ENCODE measurements around the gene APBA2. TPM values are rescaled to one million over a fixed set of nuclear protein-coding genes. Genes with fewer than 3 reads are reported as not detected.

APBA2 gene
- total and polyA plus RNA-seq, 2 of the 4 experiments (the other 2 are of a cell fraction) = 21.7 to 33.0 TPM

DNA sequence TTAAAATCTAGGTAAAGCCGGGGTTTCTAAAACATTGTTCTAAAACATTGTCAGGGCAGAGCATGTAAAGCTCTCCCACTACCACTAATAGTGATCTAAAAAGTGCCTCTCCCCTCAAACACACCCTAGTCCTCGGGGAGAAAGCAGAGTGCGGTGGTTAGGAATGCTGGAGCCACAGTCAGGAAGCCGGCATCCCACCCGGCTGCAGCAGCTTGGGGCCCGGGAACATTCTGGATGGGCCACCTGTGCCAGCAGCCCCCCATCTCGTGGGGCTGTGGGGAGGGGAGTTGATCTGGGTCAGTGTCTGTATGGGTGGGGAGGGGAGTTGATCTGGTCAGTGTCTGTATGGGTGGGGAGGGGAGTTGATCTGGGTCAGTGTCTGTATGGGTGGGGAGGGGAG lies 176.9 kb downstream of the APBA2 start:
- no peak overlapping the region for H3K4ac ChIP-seq (ENCODE audit: low read depth, low read length)
- H2BK20ac ChIP-seq (ENCODE audit: low read depth, low read length) = no peak overlapping the region
- H2AK9ac ChIP-seq (replicated peaks; ENCODE audit: low read depth, low read length, poor library complexity) = no peak overlapping the region
- DNase-seq = no peak
- H4K8ac ChIP-seq (ENCODE audit: low read depth in 2 of 2, low read length in 2 of 2) = no peak overlapping the region
- H3K27me3 ChIP-seq (ENCODE audit: control insufficient read depth, insufficient read depth, low read length) = no peaks in the 10 kb centered on the region
- no peak overlapping the region for H3K4me3 ChIP-seq (ENCODE audit: insufficient read depth, low read depth, low read length)
- H3K14ac ChIP-seq (replicated peaks; ENCODE audit: low read depth, low read length) = no peak overlapping the region
- H3K4me2 ChIP-seq (ENCODE audit: low read depth, low read length) = no peak overlapping the region
- H3K18ac ChIP-seq (ENCODE audit: low read depth, low read length) = no peak overlapping the region
- intact Hi-C loops (cut with micrococcal nuclease) (no loop called here), in situ Hi-C loops (cut with MboI; ENCODE audit: low sequenced_read_pairs) (no loop called here), dilution Hi-C loops (cut with HindIII; ENCODE audit: low sequenced_read_pairs, unreplicated experiment) (no loop called here)
- H2BK15ac ChIP-seq (ENCODE audit: low read depth, low read length) = no peak overlapping the region
- no TSS peak for BruUV-seq (replicated peaks)
- H3K27ac ChIP-seq (ENCODE audit: insufficient read depth, low read length) = no peak overlapping the region
- 0 out of 2 replicates have a peak, but pooled peaks cover 2% of the 10 kb centered on the region for H3K9me3 ChIP-seq (ENCODE audit: control insufficient read depth, insufficient read depth, low read length)
- ATAC-seq (ENCODE audit: low read depth) = no peak
- no peak overlapping the region for H3K56ac ChIP-seq (ENCODE audit: extremely low read depth, insufficient read depth, low read length)
- H3K9me1 ChIP-seq (ENCODE audit: insufficient read depth, low read length) = peaks cover 9% of the 10 kb centered on the region; the same call in 1 of the 2 replicates
- H4K20me1 ChIP-seq (ENCODE audit: insufficient read depth, low read length) = peaks cover 32% of the 10 kb centered on the region
- peaks cover 7 to 42% of the 10 kb centered on the region in 2 experiments; a peak in 2 of 4 replicates for H3K79me1 ChIP-seq (ENCODE audit: low read depth in 1 of 2, low read length in 2 of 2)
- no peak overlapping the region for H3K23ac ChIP-seq (ENCODE audit: low read depth, low read length)
- H3K9ac ChIP-seq (ENCODE audit: low read depth, low read length) = no peak overlapping the region
- H4K5ac ChIP-seq (ENCODE audit: low read depth, low read length) = no peak overlapping the region
- no peak overlapping the region for H2AFZ ChIP-seq (replicated peaks; ENCODE audit: low read length, poor library complexity)
- WGBS, 2 experiments (ENCODE audit: extremely low coverage in 2 of 2, insufficient read length in 1 of 2) = no CpG with 5 or more reads among the region's 7 CpGs
- no peak overlapping the region for H2AK5ac ChIP-seq (ENCODE audit: low read depth, low read length)
- no peak overlapping the region for H2BK5ac ChIP-seq (ENCODE audit: low read depth, low read length, poor library complexity, severe bottlenecking)
- no peaks in the 10 kb centered on the region for H3K36me3 ChIP-seq (ENCODE audit: control insufficient read depth, insufficient read depth, low read length)
- no peak overlapping the region for H2BK120ac ChIP-seq (ENCODE audit: low read depth, low read length)
- CTCF ChIA-PET = interaction anchor here (0.6 kb wide), 1 partner anchor 18 kb away, joined by 3 read pairs; no protein-coding TSS in a partner anchor
- no peaks in the 10 kb centered on the region for H3K4me1 ChIP-seq (ENCODE audit: control insufficient read depth, insufficient read depth, low read length)
- H4K91ac ChIP-seq (ENCODE audit: insufficient read depth, low read depth, low read length) = no peak overlapping the region
- POLR2A ChIA-PET (ENCODE audit: unreplicated experiment) = no interaction called here
- TF ChIP-seq, protein P1, sequence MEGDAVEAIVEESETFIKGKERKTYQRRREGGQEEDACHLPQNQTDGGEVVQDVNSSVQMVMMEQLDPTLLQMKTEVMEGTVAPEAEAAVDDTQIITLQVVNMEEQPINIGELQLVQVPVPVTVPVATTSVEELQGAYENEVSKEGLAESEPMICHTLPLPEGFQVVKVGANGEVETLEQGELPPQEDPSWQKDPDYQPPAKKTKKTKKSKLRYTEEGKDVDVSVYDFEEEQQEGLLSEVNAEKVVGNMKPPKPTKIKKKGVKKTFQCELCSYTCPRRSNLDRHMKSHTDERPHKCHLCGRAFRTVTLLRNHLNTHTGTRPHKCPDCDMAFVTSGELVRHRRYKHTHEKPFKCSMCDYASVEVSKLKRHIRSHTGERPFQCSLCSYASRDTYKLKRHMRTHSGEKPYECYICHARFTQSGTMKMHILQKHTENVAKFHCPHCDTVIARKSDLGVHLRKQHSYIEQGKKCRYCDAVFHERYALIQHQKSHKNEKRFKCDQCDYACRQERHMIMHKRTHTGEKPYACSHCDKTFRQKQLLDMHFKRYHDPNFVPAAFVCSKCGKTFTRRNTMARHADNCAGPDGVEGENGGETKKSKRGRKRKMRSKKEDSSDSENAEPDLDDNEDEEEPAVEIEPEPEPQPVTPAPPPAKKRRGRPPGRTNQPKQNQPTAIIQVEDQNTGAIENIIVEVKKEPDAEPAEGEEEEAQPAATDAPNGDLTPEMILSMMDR (conservative IDR thresholded peaks at IDR 0.05; ENCODE audit: low read depth, low read length) = no peak
- TF ChIP-seq FOS (IDR thresholded peaks at IDR 0.05; ENCODE audit: low read depth, low read length) (no peak), MXI1 (IDR thresholded peaks at IDR 0.05; ENCODE audit: borderline replicate concordance, low read depth, low read length) (no peak), RCOR1 (IDR thresholded peaks at IDR 0.05; ENCODE audit: insufficient replicate concordance, low read length) (no peak)
- TF ChIP-seq, protein P2, sequence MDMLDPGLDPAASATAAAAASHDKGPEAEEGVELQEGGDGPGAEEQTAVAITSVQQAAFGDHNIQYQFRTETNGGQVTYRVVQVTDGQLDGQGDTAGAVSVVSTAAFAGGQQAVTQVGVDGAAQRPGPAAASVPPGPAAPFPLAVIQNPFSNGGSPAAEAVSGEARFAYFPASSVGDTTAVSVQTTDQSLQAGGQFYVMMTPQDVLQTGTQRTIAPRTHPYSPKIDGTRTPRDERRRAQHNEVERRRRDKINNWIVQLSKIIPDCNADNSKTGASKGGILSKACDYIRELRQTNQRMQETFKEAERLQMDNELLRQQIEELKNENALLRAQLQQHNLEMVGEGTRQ (IDR thresholded peaks at IDR 0.05; ENCODE audit: low read depth, low read length) = no peak
